HG03139 (cell line): ENCODE results near the gene ZNF746.

Experiments
- ATAC-seq: cut with Tn5 transposase; IDR thresholded peaks from one replicate; pipeline ENCODE4 v1.9.1; 2021; ENCODE audit not compliant: unreplicated experiment

Gene ZNF746

GRCh38 chr7:149427893-149428292 lies 69.7 kb downstream of the ZNF746 start:
- ATAC-seq: no peak

- no peak for ATAC-seq
Observed at GRCh38 chr7:149427096-149427680, 70.4 kb downstream of the ZNF746 start.

- ATAC-seq: no peak
Observed at GRCh38 chr7:149423449-149424110, 74.0 kb downstream of the ZNF746 start.

GRCh38 chr7:149422914-149423301 lies 74.7 kb downstream of the ZNF746 start:
- peak; percentile 13 for ATAC-seq
